Bronchial epithelial cell (primary cell): ENCODE measurements around the gene AGR2. TPM values are rescaled to one million over a fixed set of nuclear protein-coding genes. Genes with fewer than 3 reads are reported as not detected.
A peak's percentile ranks its signal among the peaks of the same experiment; 100 is the strongest.

Source experiments
- DNase-seq: peaks from one replicate; pipeline ENCODE4 v3.0.0-alpha.2; 2010; ENCODE audit warnings: low read depth
- FAIRE-seq: peaks from 2 replicates; lab custom pipeline; 2011; peaks lifted over from hg19 to GRCh38; lab: Jason Lieb, UNC
- H3K27me3 ChIP-seq: 2 replicates; pipeline ENCODE4 v1.5.1; 2011; ENCODE audit warnings: low read length; ENCODE audit not compliant: control insufficient read depth, insufficient read depth
- H3K36me3 ChIP-seq: 2 replicates; pipeline ENCODE4 v1.5.1; 2011; ENCODE audit warnings: low read length; ENCODE audit not compliant: control insufficient read depth, insufficient read depth
- H3K4me3 ChIP-seq: 2 replicates; pipeline ENCODE4 v1.5.1; 2011; ENCODE audit warnings: mild to moderate bottlenecking, low read depth, low read length, control low read depth
- CTCF ChIP-seq: IDR thresholded peaks from 2 replicates; pipeline ENCODE4 v1.5.1; 2011; ENCODE audit warnings: mild to moderate bottlenecking, moderate library complexity, low read length, control low read depth, inconsistent platforms; ENCODE audit not compliant: insufficient read depth, severe bottlenecking
- total RNA-seq: library from RNA; depleted of rRNA; stranded (reverse); fragments of >200 nt; gene quantifications from 2 replicates; pipeline ENCODE4 v1.2.1, GENCODE V29; 2014

Gene AGR2
- total RNA-seq, 1 donor from 2014 or later: 163 TPM

GRCh38 chr7:16838891-16839290 is 34.1 kb upstream of the AGR2 start:
- H3K27me3 ChIP-seq: no peaks in the 10 kb centered on the region
- no peak overlapping the region for H3K4me3 ChIP-seq
- TF ChIP-seq CTCF: no peak
- H3K36me3 ChIP-seq: no peaks in the 10 kb centered on the region
- FAIRE-seq (no peak), DNase-seq (no peak)

- DNase-seq (no peak), FAIRE-seq (no peak)
- TF ChIP-seq CTCF: no peak
- H3K36me3 ChIP-seq: no peaks in the 10 kb centered on the region
- no peak overlapping the region for H3K4me3 ChIP-seq
- no peaks in the 10 kb centered on the region for H3K27me3 ChIP-seq
Observed at GRCh38 chr7:16838386-16838785, 33.6 kb upstream of the AGR2 start.

GRCh38 chr7:16836481-16836880 is 31.7 kb upstream of the AGR2 start:
- FAIRE-seq (no peak), DNase-seq (no peak)
- no peaks in the 10 kb centered on the region for H3K36me3 ChIP-seq
- no peak overlapping the region for H3K4me3 ChIP-seq
- TF ChIP-seq CTCF: no peak
- no peaks in the 10 kb centered on the region for H3K27me3 ChIP-seq

GRCh38 chr7:16833373-16833772 is 28.6 kb upstream of the AGR2 start:
- DNase-seq: no peak
- Histone ChIP-seq H3K36me3 (no peaks in the 10 kb centered on the region), H3K27me3 (no peaks in the 10 kb centered on the region), H3K4me3 (no peak overlapping the region)
- no peak for FAIRE-seq
- no peak for TF ChIP-seq CTCF

GRCh38 chr7:16826060-16826459 is 21.3 kb upstream of the AGR2 start:
- no peaks in the 10 kb centered on the region for H3K36me3 ChIP-seq
- no peaks in the 10 kb centered on the region for H3K27me3 ChIP-seq
- DNase-seq: peak; percentile 59
- FAIRE-seq: no peak
- TF ChIP-seq CTCF: no peak
- no peak overlapping the region for H3K4me3 ChIP-seq

GRCh38 chr7:16822029-16822428 is 17.2 kb upstream of the AGR2 start:
- no peak for TF ChIP-seq CTCF
- DNase-seq (no peak), FAIRE-seq (no peak)
- Histone ChIP-seq H3K36me3 (no peaks in the 10 kb centered on the region), H3K4me3 (no peak overlapping the region), H3K27me3 (no peaks in the 10 kb centered on the region)
